Measurements from ENCODE around the gene SLC16A6.
"Not testable (repeated sequence)": the region's sequence is repeated elsewhere in the genome, so short reads cannot be mapped to it uniquely, and the experiment has no call there.

SLC16A6 gene

GRCh38 chr17:68314916-68315535 lies 24.1 kb upstream of the SLC16A6 start:
- H3K27ac ChIP-seq (ENCODE audit: low read length), result no peak overlapping the region
- H3K4me1 ChIP-seq (ENCODE audit: low read length), result no peaks in the 10 kb centered on the region
- no peaks in the 10 kb centered on the region for H3K9me3 ChIP-seq (replicated peaks; ENCODE audit: insufficient read depth, low read length)
- TF ChIP-seq EZH2 (optimal IDR thresholded peaks at IDR 0.05; ENCODE audit: low read depth, low read length) (no peak), CTCF (IDR thresholded peaks at IDR 0.05; ENCODE audit: low read length) (no peak), EZH2phosphoT487 (IDR thresholded peaks at IDR 0.05; ENCODE audit: low read length) (no peak)
- no peak overlapping the region for H3K9ac ChIP-seq (ENCODE audit: low read length)
- no peak overlapping the region for H3K4me2 ChIP-seq (ENCODE audit: low read depth, low read length)
- H4K20me1 ChIP-seq (ENCODE audit: insufficient read depth, low read length), result no peaks in the 10 kb centered on the region
- H3K27me3 ChIP-seq (replicated peaks; ENCODE audit: insufficient read depth, low read length), result no peaks in the 10 kb centered on the region
- H3K36me3 ChIP-seq (replicated peaks; ENCODE audit: insufficient read depth, low read length), result no peaks in the 10 kb centered on the region
- H3K79me2 ChIP-seq (ENCODE audit: low read length), result no peaks in the 10 kb centered on the region
- no peak overlapping the region for H3K4me3 ChIP-seq (ENCODE audit: low read length)
- H3F3A ChIP-seq (ENCODE audit: insufficient read depth, low read length), result no peaks in the 10 kb centered on the region
- DNase-seq, result no peak
- no peaks in the 10 kb centered on the region for H3K9me2 ChIP-seq (replicated peaks; ENCODE audit: insufficient read depth, low read length)
- H2AFZ ChIP-seq (ENCODE audit: low read length), result no peak overlapping the region

- Histone ChIP-seq H3K4me3 (ENCODE audit: low read length) (no peak overlapping the region), H3K9me3 (replicated peaks; ENCODE audit: insufficient read depth, low read length) (no peaks in the 10 kb centered on the region), H3F3A (ENCODE audit: insufficient read depth, low read length) (no peaks in the 10 kb centered on the region), H3K9me2 (replicated peaks; ENCODE audit: insufficient read depth, low read length) (no peaks in the 10 kb centered on the region), H3K79me2 (ENCODE audit: low read length) (no peaks in the 10 kb centered on the region), H2AFZ (ENCODE audit: low read length) (no peak overlapping the region), H3K27ac (ENCODE audit: low read length) (no peak overlapping the region), H3K36me3 (replicated peaks; ENCODE audit: insufficient read depth, low read length) (no peaks in the 10 kb centered on the region), H3K4me1 (ENCODE audit: low read length) (no peaks in the 10 kb centered on the region), H4K20me1 (ENCODE audit: insufficient read depth, low read length) (no peaks in the 10 kb centered on the region), H3K9ac (ENCODE audit: low read length) (no peak overlapping the region), H3K27me3 (replicated peaks; ENCODE audit: insufficient read depth, low read length) (no peaks in the 10 kb centered on the region), H3K4me2 (ENCODE audit: low read depth, low read length) (no peak overlapping the region)
- no peak for DNase-seq
- TF ChIP-seq EZH2phosphoT487 (IDR thresholded peaks at IDR 0.05; ENCODE audit: low read length), result no peak
- no peak for TF ChIP-seq CTCF (IDR thresholded peaks at IDR 0.05; ENCODE audit: low read length)
- TF ChIP-seq EZH2 (optimal IDR thresholded peaks at IDR 0.05; ENCODE audit: low read depth, low read length), result no peak
Measured at GRCh38 chr17:68310152-68310551, 19.2 kb upstream of the SLC16A6 start.

GRCh38 chr17:68309066-68309670 lies 18.2 kb upstream of the SLC16A6 start:
- H3K36me3 ChIP-seq (replicated peaks; ENCODE audit: insufficient read depth, low read length); H3F3A ChIP-seq (ENCODE audit: insufficient read depth, low read length); H3K9me2 ChIP-seq (replicated peaks; ENCODE audit: insufficient read depth, low read length); H3K27me3 ChIP-seq (replicated peaks; ENCODE audit: insufficient read depth, low read length); H3K79me2 ChIP-seq (ENCODE audit: low read length); H4K20me1 ChIP-seq (ENCODE audit: insufficient read depth, low read length); H3K4me1 ChIP-seq (ENCODE audit: low read length); H2AFZ ChIP-seq (ENCODE audit: low read length); H3K4me3 ChIP-seq (ENCODE audit: low read length); H3K9me3 ChIP-seq (replicated peaks; ENCODE audit: insufficient read depth, low read length); H3K27ac ChIP-seq (ENCODE audit: low read length); DNase-seq; H3K4me2 ChIP-seq (ENCODE audit: low read depth, low read length); H3K9ac ChIP-seq (ENCODE audit: low read length): not testable (repeated sequence)

- not testable (repeated sequence) for H3K4me3 ChIP-seq (ENCODE audit: low read length); DNase-seq; H3K9me3 ChIP-seq (replicated peaks; ENCODE audit: insufficient read depth, low read length); H3K36me3 ChIP-seq (replicated peaks; ENCODE audit: insufficient read depth, low read length); H3K9me2 ChIP-seq (replicated peaks; ENCODE audit: insufficient read depth, low read length); H3F3A ChIP-seq (ENCODE audit: insufficient read depth, low read length); H3K9ac ChIP-seq (ENCODE audit: low read length); H3K4me2 ChIP-seq (ENCODE audit: low read depth, low read length); H3K4me1 ChIP-seq (ENCODE audit: low read length); H2AFZ ChIP-seq (ENCODE audit: low read length); H3K27me3 ChIP-seq (replicated peaks; ENCODE audit: insufficient read depth, low read length); H3K27ac ChIP-seq (ENCODE audit: low read length); H4K20me1 ChIP-seq (ENCODE audit: insufficient read depth, low read length); H3K79me2 ChIP-seq (ENCODE audit: low read length)
Measured at GRCh38 chr17:68308486-68308885, 17.6 kb upstream of the SLC16A6 start.

All from MM.1S (cell line).